HG03342 (cell line): ENCODE data around the gene PIAS2.

ENCODE experiments used
- ATAC-seq: cut with Tn5 transposase; IDR thresholded peaks from one replicate; pipeline ENCODE4 v1.9.1; 2021; ENCODE audit warnings: mild to moderate bottlenecking, moderate library complexity; ENCODE audit not compliant: unreplicated experiment

Gene PIAS2

GRCh38 chr18:46767217-46767616 is 150.1 kb downstream of the PIAS2 start:
- ATAC-seq: no peak

- no peak for ATAC-seq
Observed at GRCh38 chr18:46764586-46764985, 152.7 kb downstream of the PIAS2 start.

- ATAC-seq: no peak
Observed at GRCh38 chr18:46761059-46761769, 156.1 kb downstream of the PIAS2 start.

GRCh38 chr18:46759890-46760289 is 157.4 kb downstream of the PIAS2 start:
- ATAC-seq: no peak

GRCh38 chr18:46756559-46757201 is 160.6 kb downstream of the PIAS2 start, which contains the start of gene ST8SIA5:
Gene ST8SIA5 (minus strand): TSS chr18:46757053. CDS start chr18:46756508, 545 bp downstream.
- no peak for ATAC-seq

- ATAC-seq: no peak
Observed at GRCh38 chr18:46756025-46756558, 161.2 kb downstream of the PIAS2 start.

GRCh38 chr18:46755315-46756024 is 161.8 kb downstream of the PIAS2 start:
- ATAC-seq: no peak

- ATAC-seq: no peak
Observed at GRCh38 chr18:46754661-46755292, 162.5 kb downstream of the PIAS2 start.

GRCh38 chr18:46754188-46754587 is 163.1 kb downstream of the PIAS2 start:
- ATAC-seq: peak; percentile 68
